PFSK-1 (cell line): ENCODE measurements around the gene UPF1.

ENCODE experiments used
- FOXP2 ChIP-seq: optimal IDR thresholded peaks from 2 replicates; pipeline ENCODE3; 2011; ENCODE audit warnings: borderline replicate concordance, control low read depth, inconsistent platforms; ENCODE audit not compliant: insufficient read depth; ENCODE audit errors: extremely low read length, extremely low read depth
- POLR2AphosphoS5 ChIP-seq: IDR thresholded peaks from 2 replicates; pipeline ENCODE4 v1.6.1; 2012; ENCODE audit warnings: low read depth, mild to moderate bottlenecking, control low read depth, low read length, moderate library complexity
- SIN3A ChIP-seq: IDR thresholded peaks from 2 replicates; pipeline ENCODE4 v1.6.1; 2012; ENCODE audit warnings: mild to moderate bottlenecking, low read length, moderate library complexity, borderline replicate concordance; ENCODE audit not compliant: insufficient read depth
- TAF1 ChIP-seq: IDR thresholded peaks from 2 replicates; pipeline ENCODE4 v1.6.1; 2012; ENCODE audit warnings: low read length, control low read depth, borderline replicate concordance; ENCODE audit not compliant: insufficient read depth
- TF ChIP-seq, protein P1 (sequence below), 2 experiments: IDR thresholded peaks; 2 replicates each; pipeline versions ENCODE4 v1.6.1 to v1.8.0; 2011 to 2012; ENCODE audit warnings: low read depth in 2 of 2, low read length in 2 of 2, control low read depth in 1 of 2, inconsistent platforms in 1 of 2, mild to moderate bottlenecking in 1 of 2, moderate library complexity in 1 of 2; ENCODE audit not compliant: insufficient read depth in 1 of 2

Gene UPF1

DNA sequence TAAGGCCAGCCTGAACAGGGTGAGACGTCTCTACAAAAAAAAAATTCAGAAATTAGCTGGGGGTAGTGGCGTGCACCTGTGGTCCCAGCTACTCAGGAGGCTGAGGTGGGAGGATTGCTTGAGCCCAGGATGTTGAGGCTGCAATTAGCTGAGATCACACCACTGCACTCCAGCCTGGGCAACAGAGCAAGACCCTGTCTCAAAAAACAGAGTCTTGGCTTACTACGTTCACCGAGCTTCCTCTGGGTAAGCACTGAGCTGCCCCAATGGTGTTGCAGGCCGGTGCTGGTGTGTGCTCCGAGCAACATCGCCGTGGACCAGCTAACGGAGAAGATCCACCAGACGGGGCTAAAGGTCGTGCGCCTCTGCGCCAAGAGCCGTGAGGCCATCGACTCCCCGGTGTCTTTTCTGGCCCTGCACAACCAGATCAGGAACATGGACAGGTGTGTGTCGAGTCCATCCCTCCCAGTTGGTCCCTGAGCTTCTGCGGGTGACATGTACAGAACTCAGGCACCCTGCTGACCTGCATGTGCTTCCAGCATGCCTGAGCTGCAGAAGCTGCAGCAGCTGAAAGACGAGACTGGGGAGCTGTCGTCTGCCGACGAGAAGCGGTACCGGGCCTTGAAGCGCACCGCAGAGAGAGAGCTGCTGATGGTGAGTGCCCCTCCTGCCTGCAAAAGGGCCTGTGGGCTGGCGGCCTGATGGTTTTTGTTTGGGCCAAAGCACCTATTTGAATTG is 24.1 kb downstream of the UPF1 start:
- TF ChIP-seq FOXP2: no peak
- no peak for TF ChIP-seq POLR2AphosphoS5
- no peak for TF ChIP-seq SIN3A
- TF ChIP-seq TAF1: no peak
- TF ChIP-seq, protein P1, sequence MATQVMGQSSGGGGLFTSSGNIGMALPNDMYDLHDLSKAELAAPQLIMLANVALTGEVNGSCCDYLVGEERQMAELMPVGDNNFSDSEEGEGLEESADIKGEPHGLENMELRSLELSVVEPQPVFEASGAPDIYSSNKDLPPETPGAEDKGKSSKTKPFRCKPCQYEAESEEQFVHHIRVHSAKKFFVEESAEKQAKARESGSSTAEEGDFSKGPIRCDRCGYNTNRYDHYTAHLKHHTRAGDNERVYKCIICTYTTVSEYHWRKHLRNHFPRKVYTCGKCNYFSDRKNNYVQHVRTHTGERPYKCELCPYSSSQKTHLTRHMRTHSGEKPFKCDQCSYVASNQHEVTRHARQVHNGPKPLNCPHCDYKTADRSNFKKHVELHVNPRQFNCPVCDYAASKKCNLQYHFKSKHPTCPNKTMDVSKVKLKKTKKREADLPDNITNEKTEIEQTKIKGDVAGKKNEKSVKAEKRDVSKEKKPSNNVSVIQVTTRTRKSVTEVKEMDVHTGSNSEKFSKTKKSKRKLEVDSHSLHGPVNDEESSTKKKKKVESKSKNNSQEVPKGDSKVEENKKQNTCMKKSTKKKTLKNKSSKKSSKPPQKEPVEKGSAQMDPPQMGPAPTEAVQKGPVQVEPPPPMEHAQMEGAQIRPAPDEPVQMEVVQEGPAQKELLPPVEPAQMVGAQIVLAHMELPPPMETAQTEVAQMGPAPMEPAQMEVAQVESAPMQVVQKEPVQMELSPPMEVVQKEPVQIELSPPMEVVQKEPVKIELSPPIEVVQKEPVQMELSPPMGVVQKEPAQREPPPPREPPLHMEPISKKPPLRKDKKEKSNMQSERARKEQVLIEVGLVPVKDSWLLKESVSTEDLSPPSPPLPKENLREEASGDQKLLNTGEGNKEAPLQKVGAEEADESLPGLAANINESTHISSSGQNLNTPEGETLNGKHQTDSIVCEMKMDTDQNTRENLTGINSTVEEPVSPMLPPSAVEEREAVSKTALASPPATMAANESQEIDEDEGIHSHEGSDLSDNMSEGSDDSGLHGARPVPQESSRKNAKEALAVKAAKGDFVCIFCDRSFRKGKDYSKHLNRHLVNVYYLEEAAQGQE (IDR thresholded peaks at IDR 0.05; ENCODE audit: insufficient read depth in 1 of 2, low read depth in 2 of 2, low read length in 2 of 2): no peak

- TF ChIP-seq TAF1 (no peak), POLR2AphosphoS5 (no peak), FOXP2 (no peak), SIN3A (no peak)
- TF ChIP-seq, protein P1 (IDR thresholded peaks at IDR 0.05; ENCODE audit: insufficient read depth in 1 of 2, low read depth in 2 of 2, low read length in 2 of 2): no peak
Measured at GRCh38 chr19:18856385-18857126, 24.8 kb downstream of the UPF1 start.

- TF ChIP-seq, protein P1 (IDR thresholded peaks at IDR 0.05; ENCODE audit: insufficient read depth in 1 of 2, low read depth in 2 of 2, low read length in 2 of 2): no peak
- TF ChIP-seq POLR2AphosphoS5: no peak
- no peak for TF ChIP-seq TAF1
- TF ChIP-seq SIN3A: no peak
- no peak for TF ChIP-seq FOXP2
Measured at GRCh38 chr19:18857223-18857622, 25.5 kb downstream of the UPF1 start.

GRCh38 chr19:18858906-18859646 is 27.3 kb downstream of the UPF1 start:
- TF ChIP-seq, protein P1 (IDR thresholded peaks at IDR 0.05; ENCODE audit: insufficient read depth in 1 of 2, low read depth in 2 of 2, low read length in 2 of 2): no peak
- TF ChIP-seq SIN3A: no peak
- no peak for TF ChIP-seq TAF1
- no peak for TF ChIP-seq FOXP2
- TF ChIP-seq POLR2AphosphoS5: no peak
